GM11168 (cell line): ENCODE data around the gene MYCBPAP.

Experiments
- in situ Hi-C: fragments of 300-500 bp; cut with MboI; formaldehyde crosslinking; loops from one replicate; pipeline ENCODE4 v1.12.0; 2022; ENCODE audit warnings: low sequenced_read_pairs; ENCODE audit not compliant: unreplicated experiment

MYCBPAP gene

GRCh38 chr17:50534222-50534978, 26.2 kb downstream of the MYCBPAP start:
- in situ Hi-C loops: no loop called here

GRCh38 chr17:50534979-50535326, 26.7 kb downstream of the MYCBPAP start:
- in situ Hi-C loops: no loop called here

GRCh38 chr17:50535407-50535806, 27.2 kb downstream of the MYCBPAP start:
- in situ Hi-C loops: no loop called here

- in situ Hi-C loops: no loop called here
Measured at GRCh38 chr17:50536683-50537646, 28.7 kb downstream of the MYCBPAP start.

GRCh38 chr17:50537721-50538548, 29.7 kb downstream of the MYCBPAP start:
- in situ Hi-C loops: no loop called here

GRCh38 chr17:50538549-50539410, 30.5 kb downstream of the MYCBPAP start:
- in situ Hi-C loops: no loop called here

- in situ Hi-C loops: no loop called here
Measured at GRCh38 chr17:50539762-50540559, 31.7 kb downstream of the MYCBPAP start.

GRCh38 chr17:50540560-50541401, 32.5 kb downstream of the MYCBPAP start:
- in situ Hi-C loops: no loop called here

- in situ Hi-C loops: no loop called here
Measured at GRCh38 chr17:50541402-50541715, 33.1 kb downstream of the MYCBPAP start.

- in situ Hi-C loops: no loop called here
Measured at GRCh38 chr17:50541716-50542688, 33.8 kb downstream of the MYCBPAP start.

- in situ Hi-C loops: no loop called here
Measured at GRCh38 chr17:50542795-50543774, 34.8 kb downstream of the MYCBPAP start.

GRCh38 chr17:50544516-50544915, 36.3 kb downstream of the MYCBPAP start:
- in situ Hi-C loops: no loop called here

GRCh38 chr17:50545311-50545710, 37.1 kb downstream of the MYCBPAP start:
- in situ Hi-C loops: no loop called here

GRCh38 chr17:50546701-50547034, 38.4 kb downstream of the MYCBPAP start:
- in situ Hi-C loops: no loop called here

- in situ Hi-C loops: no loop called here
Measured at GRCh38 chr17:50547035-50547735, 38.9 kb downstream of the MYCBPAP start, which contains the start of gene SPATA20. SPATA20 (plus strand) TSS chr17:50547174; CDS start chr17:50547209, 35 bp downstream.
